ENCODE data around the gene NMNAT2. TPM values are rescaled to one million over a fixed set of nuclear protein-coding genes. Genes with fewer than 3 reads are reported as not detected.

Gene NMNAT2
- total and polyA plus RNA-seq, 2 of the 4 experiments (the other 2 are of a cell fraction), result 0.36 to 2.4 TPM

- H3K56ac ChIP-seq (ENCODE audit: extremely low read depth, insufficient read depth, low read length), result no peak overlapping the region
- H4K5ac ChIP-seq (ENCODE audit: low read depth, low read length), result no peak overlapping the region
- H4K91ac ChIP-seq (ENCODE audit: insufficient read depth, low read depth, low read length), result no peak overlapping the region
- no peaks in the 10 kb centered on the region for H4K20me1 ChIP-seq (ENCODE audit: insufficient read depth, low read length)
- no peak overlapping the region for H3K9ac ChIP-seq (ENCODE audit: low read depth, low read length)
- H3K4me3 ChIP-seq (ENCODE audit: insufficient read depth, low read depth, low read length), result no peak overlapping the region
- H2AFZ ChIP-seq (replicated peaks; ENCODE audit: low read length, poor library complexity), result no peak overlapping the region
- intact Hi-C loops (cut with micrococcal nuclease) (no loop called here), dilution Hi-C loops (cut with HindIII; ENCODE audit: low sequenced_read_pairs, unreplicated experiment) (no loop called here), in situ Hi-C loops (cut with MboI; ENCODE audit: low sequenced_read_pairs) (no loop called here)
- no peak overlapping the region for H2BK15ac ChIP-seq (ENCODE audit: low read depth, low read length)
- ChIA-PET CTCF (no interaction called here), POLR2A (ENCODE audit: unreplicated experiment) (no interaction called here)
- H3K36me3 ChIP-seq (ENCODE audit: control insufficient read depth, insufficient read depth, low read length), result no peaks in the 10 kb centered on the region
- no peak for ATAC-seq (ENCODE audit: low read depth)
- H3K9me3 ChIP-seq (ENCODE audit: control insufficient read depth, insufficient read depth, low read length), result no peaks in the 10 kb centered on the region
- no peak overlapping the region for H3K23ac ChIP-seq (ENCODE audit: low read depth, low read length)
- no peak overlapping the region for H3K4ac ChIP-seq (ENCODE audit: low read depth, low read length)
- no peak overlapping the region for H3K4me2 ChIP-seq (ENCODE audit: low read depth, low read length)
- H3K79me1 ChIP-seq (ENCODE audit: low read depth in 1 of 2, low read length in 2 of 2), result no peaks in the 10 kb centered on the region
- H3K14ac ChIP-seq (replicated peaks; ENCODE audit: low read depth, low read length), result no peak overlapping the region
- peak overlapping the region; percentile 5 for H2AK9ac ChIP-seq (replicated peaks; ENCODE audit: low read depth, low read length, poor library complexity)
- H2AK5ac ChIP-seq (ENCODE audit: low read depth, low read length), result no peak overlapping the region
- DNase-seq, result no peak
- H3K9me1 ChIP-seq (ENCODE audit: insufficient read depth, low read length), result 0 out of 2 replicates have a peak, but pooled peaks cover 2% of the 10 kb centered on the region
- H3K4me1 ChIP-seq (ENCODE audit: control insufficient read depth, insufficient read depth, low read length), result peaks cover 4% of the 10 kb centered on the region
- no peak overlapping the region for H3K27ac ChIP-seq (ENCODE audit: insufficient read depth, low read length)
- peaks cover 47% of the 10 kb centered on the region for H3K27me3 ChIP-seq (ENCODE audit: control insufficient read depth, insufficient read depth, low read length)
- no peak overlapping the region for H2BK5ac ChIP-seq (ENCODE audit: low read depth, low read length, poor library complexity, severe bottlenecking)
- BruUV-seq (replicated peaks), result no TSS peak
- no peak overlapping the region for H2BK120ac ChIP-seq (ENCODE audit: low read depth, low read length)
- no peak overlapping the region for H4K8ac ChIP-seq (ENCODE audit: low read depth in 2 of 2, low read length in 2 of 2)
- no peak for TF ChIP-seq MAZ (IDR thresholded peaks at IDR 0.05; ENCODE audit: borderline replicate concordance, low read depth, low read length)
- no peak for TF ChIP-seq CTCF (conservative IDR thresholded peaks at IDR 0.05; ENCODE audit: low read depth, low read length)
- TF ChIP-seq RFX5 (IDR thresholded peaks at IDR 0.05; ENCODE audit: low read depth, low read length), result no peak
- TF ChIP-seq CEBPB (IDR thresholded peaks at IDR 0.05; ENCODE audit: low read depth, low read length), result no peak
- TF ChIP-seq POLR2A (IDR thresholded peaks at IDR 0.05; ENCODE audit: low read depth, low read length), result no peak
- TF ChIP-seq USF2 (IDR thresholded peaks at IDR 0.05; ENCODE audit: low read depth, low read length), result no peak
- TF ChIP-seq CHD1 (IDR thresholded peaks at IDR 0.05; ENCODE audit: low read depth, low read length), result no peak
- no peak for TF ChIP-seq RAD21 (IDR thresholded peaks at IDR 0.05; ENCODE audit: low read length)
- TF ChIP-seq FOS (IDR thresholded peaks at IDR 0.05; ENCODE audit: low read depth, low read length), result no peak
- no peak for TF ChIP-seq ELK1 (IDR thresholded peaks at IDR 0.05; ENCODE audit: borderline replicate concordance, low read depth, low read length)
- no peak for TF ChIP-seq NFE2L2 (IDR thresholded peaks at IDR 0.05; ENCODE audit: low read depth, low read length)
- TF ChIP-seq SMC3 (IDR thresholded peaks at IDR 0.05; ENCODE audit: low read depth, low read length), result no peak
- no peak overlapping the region for H2BK20ac ChIP-seq (ENCODE audit: low read depth, low read length)
- no peak overlapping the region for H3K18ac ChIP-seq (ENCODE audit: low read depth, low read length)
- WGBS, 2 experiments (ENCODE audit: extremely low coverage in 2 of 2, insufficient read length in 1 of 2), result 80% methylated on average over 1 of the region's 11 CpGs; no CpG with 5 or more reads in 1 of the 2 experiments
Measured at GRCh38 chr1:183327434-183328290, 90.5 kb downstream of the NMNAT2 start.

Measured in IMR-90 (cell line).